C4-2B (cell line): ENCODE results near the gene PPP1R15B.

ENCODE experiments used
- CTCF ChIP-seq: fragments of 450-650 bp; conservative IDR thresholded peaks from 2 replicates; pipeline ENCODE4 v1.5.1; 2017; ENCODE audit warnings: mild to moderate bottlenecking
- ZFX ChIP-seq: fragments of 450-650 bp; IDR thresholded peaks from 2 replicates; pipeline ENCODE4 v1.6.1; 2017

- no peak for TF ChIP-seq CTCF
- no peak for TF ChIP-seq ZFX
These were observed 21.1 kb upstream of the PPP1R15B start for GRCh38 chr1:204432708-204433107.
